IMR-90 (cell line): ENCODE results near the gene RELL2. TPM values are rescaled to one million over a fixed set of nuclear protein-coding genes. Genes with fewer than 3 reads are reported as not detected.

Source experiments
- ATAC-seq: fragments of 200-7000 bp; cut with Tn5 transposase; 2 replicates; pipeline ENCODE4 v1.9.1; 2020; ENCODE audit warnings: low read depth, mild to moderate bottlenecking, moderate library complexity
- BruUV-seq: library from RNA; stranded (reverse); fragments of 400-500 nt; replicated peaks from 2 replicates; lab custom pipeline; 2021; lab: Mats Ljungman, UMichigan
- CTCF ChIA-PET: fragments of 300-600 bp; formaldehyde crosslinking; extraction: SDS; loops from one replicate; lab custom pipeline; 2021; ENCODE audit warnings: antibody characterized with exemption; lab: Yijun Ruan, JAX
- POLR2A ChIA-PET: fragments of 300-600 bp; sonication (Branson Sonifier 250); formaldehyde crosslinking; loops from one replicate; lab custom pipeline; 2022; ENCODE audit warnings: antibody characterized with exemption; ENCODE audit not compliant: unreplicated experiment; lab: Charles Lee
- DNase-seq: peaks from one replicate; pipeline ENCODE4 v3.0.0; 2013
- H2AFZ ChIP-seq: replicated peaks from 2 replicates; pipeline ENCODE3; 2013; ENCODE audit warnings: low read length, mild to moderate bottlenecking; ENCODE audit not compliant: poor library complexity
- H2AK5ac ChIP-seq: 2 replicates; pipeline ENCODE4 v1.6.1; 2013; ENCODE audit warnings: low read depth, low read length, inconsistent platforms
- H2AK9ac ChIP-seq: replicated peaks from 2 replicates; pipeline ENCODE3; 2013; ENCODE audit warnings: mild to moderate bottlenecking, low read depth, low read length, moderate library complexity; ENCODE audit not compliant: poor library complexity
- H2BK120ac ChIP-seq: 2 replicates; pipeline ENCODE4 v1.6.1; 2013; ENCODE audit warnings: low read depth, low read length, inconsistent platforms
- H2BK15ac ChIP-seq: 3 replicates; pipeline ENCODE4 v1.6.1; 2013; ENCODE audit warnings: low read depth, low read length, inconsistent platforms
- H2BK20ac ChIP-seq: 2 replicates; pipeline ENCODE4 v1.6.1; 2013; ENCODE audit warnings: low read depth, mild to moderate bottlenecking, inconsistent platforms, low read length, moderate library complexity
- H2BK5ac ChIP-seq: 2 replicates; pipeline ENCODE4 v1.6.1; 2013; ENCODE audit warnings: mild to moderate bottlenecking, low read depth, low read length, inconsistent platforms; ENCODE audit not compliant: poor library complexity, severe bottlenecking
- H3K14ac ChIP-seq: replicated peaks from 2 replicates; pipeline ENCODE4 v1.6.1; 2013; ENCODE audit warnings: low read depth, low read length, inconsistent platforms
- H3K18ac ChIP-seq: 2 replicates; pipeline ENCODE4 v1.6.1; 2013; ENCODE audit warnings: low read depth, low read length, control low read depth
- H3K23ac ChIP-seq: 2 replicates; pipeline ENCODE4 v1.6.1; 2013; ENCODE audit warnings: low read depth, low read length, inconsistent platforms
- H3K27ac ChIP-seq: 2 replicates; pipeline ENCODE4 v1.5.1; 2013; ENCODE audit warnings: mild to moderate bottlenecking, control low read depth, low read length; ENCODE audit not compliant: insufficient read depth
- H3K27me3 ChIP-seq: 2 replicates; pipeline ENCODE4 v1.6.1; 2013; ENCODE audit warnings: low read length; ENCODE audit not compliant: control insufficient read depth, insufficient read depth
- H3K36me3 ChIP-seq: 2 replicates; pipeline ENCODE4 v1.6.1; 2013; ENCODE audit warnings: low read length, mixed read lengths; ENCODE audit not compliant: control insufficient read depth, insufficient read depth
- H3K4ac ChIP-seq: 2 replicates; pipeline ENCODE4 v1.6.1; 2013; ENCODE audit warnings: low read depth, low read length, inconsistent platforms
- H3K4me1 ChIP-seq: 2 replicates; pipeline ENCODE4 v1.6.1; 2013; ENCODE audit warnings: low read length, mixed read lengths; ENCODE audit not compliant: control insufficient read depth, insufficient read depth
- H3K4me2 ChIP-seq: 2 replicates; pipeline ENCODE4 v1.6.1; 2013; ENCODE audit warnings: low read depth, mild to moderate bottlenecking, control low read depth, low read length, moderate library complexity
- H3K4me3 ChIP-seq: 2 replicates; pipeline ENCODE4 v1.5.1; 2013; ENCODE audit warnings: low read depth, mild to moderate bottlenecking, control low read depth, low read length, moderate library complexity; ENCODE audit not compliant: insufficient read depth
- H3K56ac ChIP-seq: 2 replicates; pipeline ENCODE4 v1.6.1; 2013; ENCODE audit warnings: low read length, inconsistent platforms; ENCODE audit not compliant: insufficient read depth; ENCODE audit errors: extremely low read depth
- H3K79me1 ChIP-seq, 2 experiments: 2 replicates each; pipeline ENCODE4 v1.6.1; 2013; ENCODE audit warnings: low read length in 2 of 2, inconsistent platforms in 1 of 2, low read depth in 1 of 2
- H3K9ac ChIP-seq: 2 replicates; pipeline ENCODE4 v1.6.1; 2013; ENCODE audit warnings: low read depth, low read length, control low read depth
- H3K9me1 ChIP-seq: 2 replicates; pipeline ENCODE4 v1.6.1; 2013; ENCODE audit warnings: low read length, inconsistent platforms; ENCODE audit not compliant: insufficient read depth
- H3K9me3 ChIP-seq: 2 replicates; pipeline ENCODE4 v1.6.1; 2013; ENCODE audit warnings: low read length; ENCODE audit not compliant: control insufficient read depth, insufficient read depth
- H4K20me1 ChIP-seq: 2 replicates; pipeline ENCODE4 v1.6.1; 2013; ENCODE audit warnings: low read length, inconsistent platforms; ENCODE audit not compliant: insufficient read depth
- H4K5ac ChIP-seq: 2 replicates; pipeline ENCODE4 v1.6.1; 2013; ENCODE audit warnings: mild to moderate bottlenecking, low read depth, low read length, control low read depth
- H4K8ac ChIP-seq, 2 experiments: 2 replicates each; pipeline ENCODE4 v1.6.1; 2013; ENCODE audit warnings: low read depth in 2 of 2, low read length in 2 of 2, control low read depth in 1 of 2, inconsistent platforms in 1 of 2
- H4K91ac ChIP-seq: 2 replicates; pipeline ENCODE4 v1.6.1; 2013; ENCODE audit warnings: low read depth, low read length, inconsistent platforms; ENCODE audit not compliant: insufficient read depth
- BHLHE40 ChIP-seq: fragments of 150-350 bp; IDR thresholded peaks from 2 replicates; pipeline ENCODE4 v1.6.1; 2016; ENCODE audit warnings: mild to moderate bottlenecking, low read depth, low read length
- CEBPB ChIP-seq: IDR thresholded peaks from 2 replicates; pipeline ENCODE4 v1.6.1; 2012; ENCODE audit warnings: low read depth, low read length, improper control_type of control experiment
- CHD1 ChIP-seq: IDR thresholded peaks from 2 replicates; pipeline ENCODE4 v1.6.1; 2012; ENCODE audit warnings: low read depth, low read length, improper control_type of control experiment
- CTCF ChIP-seq: conservative IDR thresholded peaks from 2 replicates; pipeline ENCODE4 v1.5.1; 2012; ENCODE audit warnings: mild to moderate bottlenecking, low read depth, low read length, improper control_type of control experiment
- FOS ChIP-seq: fragments of 150-350 bp; IDR thresholded peaks from 2 replicates; pipeline ENCODE4 v1.6.1; 2016; ENCODE audit warnings: low read depth, low read length
- MAFK ChIP-seq: IDR thresholded peaks from 2 replicates; pipeline ENCODE4 v1.6.1; 2012; ENCODE audit warnings: low read depth, low read length, improper control_type of control experiment
- MXI1 ChIP-seq: IDR thresholded peaks from 2 replicates; pipeline ENCODE4 v1.6.1; 2012; ENCODE audit warnings: low read depth, mild to moderate bottlenecking, low read length, moderate library complexity, borderline replicate concordance
- NFE2L2 ChIP-seq: fragments of 150-350 bp; IDR thresholded peaks from 2 replicates; pipeline ENCODE4 v1.6.1; 2016; ENCODE audit warnings: low read depth, mild to moderate bottlenecking, low read length
- POLR2A ChIP-seq: IDR thresholded peaks from 2 replicates; pipeline ENCODE4 v1.6.1; 2012; ENCODE audit warnings: mild to moderate bottlenecking, low read depth, low read length
- RAD21 ChIP-seq: IDR thresholded peaks from 2 replicates; pipeline ENCODE4 v1.6.1; 2012; ENCODE audit warnings: low read length, improper control_type of control experiment
- RCOR1 ChIP-seq: IDR thresholded peaks from 2 replicates; pipeline ENCODE4 v1.6.1; 2012; ENCODE audit warnings: mild to moderate bottlenecking, low read length, improper control_type of control experiment; ENCODE audit not compliant: insufficient replicate concordance
- RFX5 ChIP-seq: IDR thresholded peaks from 2 replicates; pipeline ENCODE4 v1.8.0; 2012; ENCODE audit warnings: low read depth, mild to moderate bottlenecking, low read length, moderate library complexity
- SMC3 ChIP-seq: fragments of 150-350 bp; IDR thresholded peaks from 2 replicates; pipeline ENCODE4 v1.6.1; 2016; ENCODE audit warnings: low read depth, mild to moderate bottlenecking, antibody characterized with exemption, low read length, moderate library complexity
- WGBS, 2 experiments: methylation state at CpG; one replicate each; pipeline versions ENCODE4 v1.1.5 to v1.1.7; 2013; ENCODE audit warnings: missing lambda C conversion rate in 2 of 2; ENCODE audit not compliant: insufficient read length in 1 of 2; ENCODE audit errors: extremely low coverage in 2 of 2; 5-methylcytosine and 5-hydroxymethylcytosine counted together
- dilution Hi-C: fragments of 300-500 bp; cut with HindIII; formaldehyde crosslinking; loops from one replicate; pipeline ENCODE4 v1.14.3; 2018; ENCODE audit warnings: low sequenced_read_pairs; ENCODE audit not compliant: unreplicated experiment
- in situ Hi-C: fragments of 300-500 bp; cut with MboI; formaldehyde crosslinking; loops from 3 replicates; pipeline ENCODE4 v1.14.3; 2019; ENCODE audit warnings: low sequenced_read_pairs, inconsistent platforms, mixed read lengths
- intact Hi-C: fragments of 100-400 bp; cut with micrococcal nuclease; formaldehyde crosslinking; loops from 2 replicates; pipeline ENCODE4 v1.10.0; 2022
- polyA plus RNA-seq, 3 experiments: library from polyadenylated mRNA; depleted of rRNA; stranded (reverse); fragments of >200 nt; gene quantifications; 2 replicates each; pipeline ENCODE4 v1.2.3, GENCODE V29; 2012; ENCODE audit warnings: low replicate concordance in 1 of 3
- total RNA-seq: library from RNA; depleted of rRNA; stranded (reverse); fragments of >200 nt; gene quantifications from 2 replicates; pipeline ENCODE4 v1.2.3, GENCODE V29; 2012
- TF ChIP-seq, protein P1 (sequence below): fragments of 150-350 bp; IDR thresholded peaks from 2 replicates; pipeline ENCODE4 v1.6.1; 2016; ENCODE audit warnings: low read depth, mild to moderate bottlenecking, low read length, moderate library complexity, borderline replicate concordance

RELL2 gene
- total and polyA plus RNA-seq, 2 of the 4 experiments (the other 2 are of a cell fraction): 2.2 to 7.6 TPM

DNA sequence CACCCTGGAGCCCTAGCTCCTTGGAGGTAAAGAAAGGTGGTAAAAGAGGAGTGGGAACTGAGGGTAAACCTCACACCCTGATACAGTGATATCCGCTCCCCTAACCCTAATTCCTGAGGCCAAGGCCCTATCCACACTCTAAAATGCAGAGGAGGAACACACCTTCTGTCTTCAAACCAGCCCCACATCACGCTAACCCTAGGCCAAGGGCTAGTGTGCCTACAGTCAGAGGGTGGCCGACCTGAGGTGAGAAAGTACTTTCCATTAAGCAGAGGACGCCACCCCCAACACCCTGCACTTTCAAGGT is 738 bp upstream of the RELL2 start:
- Histone ChIP-seq H4K5ac (0 out of 2 replicates have a peak overlapping the region, but pooled peaks have one; percentile 7), H3K9me3 (no peaks in the 10 kb centered on the region), H3K4me3 (peak overlapping the region; percentile 97), H2BK5ac (no peak overlapping the region), H3K36me3 (peaks cover 8% of the 10 kb centered on the region), H4K91ac (0 out of 2 replicates have a peak overlapping the region, but pooled peaks have one; percentile 77), H3K14ac (peak overlapping the region; percentile 65), H3K4ac (peak overlapping the region; percentile 75; the same call in 1 of the 2 replicates), H3K9ac (peak overlapping the region; percentile 97), H3K56ac (no peak overlapping the region), H2AK9ac (peak overlapping the region; percentile 89), H3K4me1 (peaks cover 12% of the 10 kb centered on the region), H4K20me1 (peaks cover 27% of the 10 kb centered on the region), H2BK20ac (no peak overlapping the region), H4K8ac (peak overlapping the region; percentile 82 to 94; a peak in 2 of 4 replicates), H2BK120ac (no peak overlapping the region), H2AK5ac (peak overlapping the region; percentile 83), H3K27me3 (no peaks in the 10 kb centered on the region), H3K27ac (no peak overlapping the region; the same call in 1 of the 2 replicates), H3K9me1 (peaks cover 29% of the 10 kb centered on the region), H3K79me1 (peaks cover 30 to 47% of the 10 kb centered on the region in 2 experiments), H3K18ac (no peak overlapping the region), H3K23ac (peak overlapping the region; percentile 95), H3K4me2 (peak overlapping the region; percentile 100), H2AFZ (peak overlapping the region; percentile 97), H2BK15ac (no peak overlapping the region)
- TF ChIP-seq MAFK (no peak), RCOR1 (no peak), POLR2A (no peak), RFX5 (no peak), RAD21 (no peak), CTCF (no peak), MXI1 (no peak), FOS (no peak), SMC3 (no peak), NFE2L2 (no peak), BHLHE40 (no peak), CHD1 (no peak), CEBPB (no peak)
- TF ChIP-seq, protein P1, sequence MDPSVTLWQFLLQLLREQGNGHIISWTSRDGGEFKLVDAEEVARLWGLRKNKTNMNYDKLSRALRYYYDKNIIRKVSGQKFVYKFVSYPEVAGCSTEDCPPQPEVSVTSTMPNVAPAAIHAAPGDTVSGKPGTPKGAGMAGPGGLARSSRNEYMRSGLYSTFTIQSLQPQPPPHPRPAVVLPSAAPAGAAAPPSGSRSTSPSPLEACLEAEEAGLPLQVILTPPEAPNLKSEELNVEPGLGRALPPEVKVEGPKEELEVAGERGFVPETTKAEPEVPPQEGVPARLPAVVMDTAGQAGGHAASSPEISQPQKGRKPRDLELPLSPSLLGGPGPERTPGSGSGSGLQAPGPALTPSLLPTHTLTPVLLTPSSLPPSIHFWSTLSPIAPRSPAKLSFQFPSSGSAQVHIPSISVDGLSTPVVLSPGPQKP: no peak
- in situ Hi-C loops (no loop called here), dilution Hi-C loops (no loop called here), intact Hi-C loops (loop anchor here (2.0 kb wide), 1 partner anchor 43 kb away; no protein-coding TSS in a partner anchor)
- ATAC-seq (no peak), DNase-seq (no peak)
- no CpG with 5 or more reads among the region's 4 CpGs for WGBS, 2 experiments
- ChIA-PET POLR2A (no interaction called here), CTCF (interaction anchor here (2.8 kb wide), 2 partner anchors 17 to 44 kb away, joined by 13 to 17 read pairs; partner anchors contain the start of gene DIAPH1)
- BruUV-seq: no TSS peak
